Measurements from ENCODE around the gene ADIPOR2.

DNA sequence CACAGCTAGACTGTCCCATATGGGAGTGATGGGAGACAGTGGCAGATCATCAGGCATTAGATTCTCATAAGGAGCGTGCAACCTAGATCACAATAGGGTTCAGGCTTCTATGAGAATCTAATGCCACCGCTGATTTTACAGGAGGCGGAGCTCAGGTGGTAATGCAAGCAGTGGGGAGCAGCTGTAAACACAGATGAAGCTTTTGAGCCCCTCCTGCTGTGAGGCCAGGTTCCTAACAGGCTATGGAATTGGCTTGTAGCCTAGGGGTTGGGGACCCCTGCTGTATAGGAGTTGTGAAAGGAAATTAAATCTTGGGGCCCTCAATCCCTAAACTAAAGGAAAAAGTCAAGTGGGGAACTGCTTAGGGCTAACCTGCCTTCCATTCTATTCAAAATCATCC is 29.6 kb downstream of the ADIPOR2 start:
- TF ChIP-seq, protein P1, sequence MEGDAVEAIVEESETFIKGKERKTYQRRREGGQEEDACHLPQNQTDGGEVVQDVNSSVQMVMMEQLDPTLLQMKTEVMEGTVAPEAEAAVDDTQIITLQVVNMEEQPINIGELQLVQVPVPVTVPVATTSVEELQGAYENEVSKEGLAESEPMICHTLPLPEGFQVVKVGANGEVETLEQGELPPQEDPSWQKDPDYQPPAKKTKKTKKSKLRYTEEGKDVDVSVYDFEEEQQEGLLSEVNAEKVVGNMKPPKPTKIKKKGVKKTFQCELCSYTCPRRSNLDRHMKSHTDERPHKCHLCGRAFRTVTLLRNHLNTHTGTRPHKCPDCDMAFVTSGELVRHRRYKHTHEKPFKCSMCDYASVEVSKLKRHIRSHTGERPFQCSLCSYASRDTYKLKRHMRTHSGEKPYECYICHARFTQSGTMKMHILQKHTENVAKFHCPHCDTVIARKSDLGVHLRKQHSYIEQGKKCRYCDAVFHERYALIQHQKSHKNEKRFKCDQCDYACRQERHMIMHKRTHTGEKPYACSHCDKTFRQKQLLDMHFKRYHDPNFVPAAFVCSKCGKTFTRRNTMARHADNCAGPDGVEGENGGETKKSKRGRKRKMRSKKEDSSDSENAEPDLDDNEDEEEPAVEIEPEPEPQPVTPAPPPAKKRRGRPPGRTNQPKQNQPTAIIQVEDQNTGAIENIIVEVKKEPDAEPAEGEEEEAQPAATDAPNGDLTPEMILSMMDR (IDR thresholded peaks at IDR 0.05), result no peak
- no peak for TF ChIP-seq POLR2A (IDR thresholded peaks at IDR 0.05)
- no peak for TF ChIP-seq POLR2AphosphoS5 (IDR thresholded peaks at IDR 0.05)
- TF ChIP-seq EP300 (IDR thresholded peaks at IDR 0.05), result no peak
